Aorta (tissue), 5 donors: ENCODE results near the gene RAVER2. TPM values are rescaled to one million over a fixed set of nuclear protein-coding genes. Genes with fewer than 3 reads are reported as not detected.
A peak's percentile ranks its signal among the peaks of the same experiment; 100 is the strongest.

ENCODE experiments used
- ATAC-seq: fragments of 200-7000 bp; cut with Tn5 transposase; one replicate; pipeline ENCODE4 v1.9.1; 2022; ENCODE audit warnings: moderate library complexity; ENCODE audit not compliant: low FRiP score
- DNase-seq, 2 donors: peaks; one replicate each; pipeline ENCODE4 v3.0.0-alpha.2; 2020
- H3K27ac ChIP-seq, 2 donors: one replicate each; pipeline ENCODE4 v1.5.1; 2013; ENCODE audit warnings: low read length in 2 of 2, mild to moderate bottlenecking in 2 of 2, moderate library complexity in 2 of 2, control low read depth in 1 of 2, inconsistent platforms in 1 of 2, low read depth in 1 of 2
- H3K27me3 ChIP-seq, 2 donors: one replicate each; pipeline ENCODE4 v1.6.1; 2013; ENCODE audit warnings: control low read depth in 1 of 2, low read length in 1 of 2, mild to moderate bottlenecking in 1 of 2, moderate library complexity in 1 of 2; ENCODE audit not compliant: insufficient read depth in 2 of 2, control insufficient read depth in 1 of 2
- H3K36me3 ChIP-seq, 2 donors: one replicate each; pipeline ENCODE4 v1.6.1; 2013; ENCODE audit warnings: control low read depth in 1 of 2, low read length in 1 of 2, mild to moderate bottlenecking in 1 of 2; ENCODE audit not compliant: insufficient read depth in 2 of 2, control insufficient read depth in 1 of 2
- H3K4me1 ChIP-seq, 2 donors: one replicate each; pipeline ENCODE4 v1.6.1; 2013; ENCODE audit warnings: low read length in 2 of 2, control low read depth in 1 of 2, mild to moderate bottlenecking in 1 of 2, moderate library complexity in 1 of 2; ENCODE audit not compliant: insufficient read depth in 2 of 2, control insufficient read depth in 1 of 2
- H3K4me3 ChIP-seq, 2 donors: one replicate each; pipeline ENCODE4 v1.5.1; 2013; ENCODE audit warnings: low read length in 2 of 2, control low read depth in 1 of 2, mild to moderate bottlenecking in 1 of 2
- H3K9me3 ChIP-seq: one replicate; pipeline ENCODE4 v1.6.1; 2013; ENCODE audit warnings: mild to moderate bottlenecking, low read length; ENCODE audit not compliant: control insufficient read depth
- whole genome bisulfite sequencing, 2 donors: extraction: QIAGEN DNeasy Blood & Tissue Kit; methylation state at CpG; one replicate each; pipeline ENCODE4 v1.1.7; 2013; 5-methylcytosine and 5-hydroxymethylcytosine counted together
- intact Hi-C, 2 donors: fragments of 100-400 bp; cut with DNase I; formaldehyde crosslinking; loops; one replicate each; pipeline versions ENCODE4 v1.14.2 to v1.15.0; 2022
- polyA plus RNA-seq, 2 donors: library from polyadenylated mRNA; stranded (reverse); fragments of 200-250 nt; gene quantifications; one replicate each; pipeline ENCODE4 v1.2.3, GENCODE V29; 2013
- total RNA-seq, 2 donors: library from RNA; stranded (reverse); fragmentation: NEBNext Ultra II Directional; extraction: Animal tissue kit (Norgen Biotek cat#: 25700); gene quantifications; one replicate each; pipeline ENCODE4 v1.2.1, GENCODE V29; 2021
- donor health status: healthy with polysubstance abuse.
- donor health status: Bipolar disorder and iron deficiency.
- donor health status: DM: no; HTN: no; CAD: no.
- donor health status: DM: no; HTN: no; CAD: no.
- donor health status: DM: yes; HTN: yes; CAD: no.

RAVER2 gene
- total and polyA plus RNA-seq, 4 donors, result 8.1 to 22.5 (median 17.5) TPM

DNA sequence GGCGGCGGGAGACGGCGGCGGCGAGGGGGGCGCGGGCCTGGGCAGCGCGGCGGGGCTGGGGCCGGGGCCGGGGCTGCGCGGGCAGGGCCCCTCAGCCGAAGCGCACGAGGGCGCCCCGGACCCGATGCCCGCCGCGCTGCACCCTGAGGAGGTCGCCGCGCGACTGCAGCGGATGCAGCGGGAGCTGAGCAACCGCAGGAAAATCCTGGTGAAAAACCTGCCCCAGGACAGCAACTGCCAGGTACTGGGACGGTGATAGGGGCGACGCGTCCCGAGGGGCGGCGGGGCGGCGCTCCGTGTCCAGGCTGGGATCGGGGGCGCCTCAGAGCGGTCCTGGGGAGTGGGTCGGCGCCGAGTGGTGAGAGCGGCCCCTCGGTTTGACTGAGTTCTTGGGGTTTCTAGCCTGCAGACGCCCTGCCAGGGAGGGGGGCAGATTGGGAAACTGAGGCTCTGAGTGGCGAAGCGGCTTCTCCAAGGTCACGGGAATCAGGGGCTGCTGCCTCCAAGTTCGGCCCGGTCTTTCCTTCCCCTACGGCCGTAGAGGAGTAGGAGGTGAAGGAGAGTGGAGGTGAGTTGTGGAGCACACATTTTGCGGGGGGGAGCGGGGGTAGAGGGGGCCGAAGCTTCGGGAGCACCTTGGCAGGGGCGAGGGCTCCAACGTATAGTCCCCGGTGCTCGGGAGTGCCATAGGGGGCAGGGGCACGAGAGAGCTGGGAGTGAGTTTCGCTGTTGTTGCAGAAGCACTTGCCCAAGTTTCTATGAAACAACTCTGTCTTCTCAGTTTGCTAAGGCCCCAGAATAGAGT is 508 bp downstream of the RAVER2 start:
- intact Hi-C loops, result loop anchor here (5.0 to 10.0 kb wide), 4 partner anchors 53 to 82 kb away; no protein-coding TSS in a partner anchor
- peaks cover 0 to 9% of the 10 kb centered on the region in 2 donors for H3K4me1 ChIP-seq

DNA sequence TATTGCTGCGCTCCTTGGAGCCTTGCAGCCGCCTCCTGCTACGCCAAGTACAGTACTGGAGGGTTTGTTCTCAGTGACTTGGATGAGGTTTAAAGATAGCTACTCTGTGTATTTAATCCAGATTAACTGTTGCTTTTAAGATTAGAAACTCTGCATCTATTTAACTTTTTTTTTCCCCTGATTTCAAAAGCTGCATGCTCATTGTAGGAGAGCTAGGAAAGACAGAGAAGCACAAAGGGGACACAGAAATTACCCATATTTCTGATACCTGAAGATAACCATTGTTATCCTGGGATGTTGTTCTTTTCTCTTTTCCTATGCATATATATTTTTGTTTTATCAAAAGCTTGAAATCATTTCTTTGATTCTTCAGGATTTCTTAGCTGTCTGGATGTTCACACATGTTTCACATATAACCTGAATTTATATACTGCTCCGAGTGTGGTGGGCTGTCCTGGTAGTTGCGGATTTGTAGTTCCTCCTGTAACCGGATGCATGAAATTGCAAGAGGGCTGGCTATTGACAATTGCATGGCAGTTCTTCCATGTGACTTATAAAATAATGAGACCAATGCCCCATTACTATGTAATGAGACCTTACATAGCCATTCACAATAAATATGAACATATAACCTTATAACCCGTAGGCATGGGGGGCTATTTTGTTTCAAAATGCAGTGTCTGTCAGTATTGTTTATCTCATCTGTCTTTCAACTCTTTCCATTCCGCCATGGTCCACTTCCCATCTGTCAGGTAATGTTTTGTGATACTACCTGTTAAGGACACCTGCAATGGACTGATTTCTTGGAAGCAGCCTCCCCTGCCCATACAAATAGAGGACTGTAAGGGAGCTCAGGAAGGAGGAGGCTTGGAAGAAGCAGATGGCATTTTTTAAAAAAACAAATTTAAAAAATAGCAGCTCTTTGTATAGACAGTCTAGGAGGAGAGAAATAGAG is 1.4 kb downstream of the RAVER2 start:
- Histone ChIP-seq H3K27me3 (no peaks in the 10 kb centered on the region), H3K4me1 (peaks cover 0 to 9% of the 10 kb centered on the region in 2 donors), H3K4me3 (peak overlapping the region; percentile 4 to 89), H3K9me3 (no peaks in the 10 kb centered on the region), H3K27ac (peak overlapping the region in 1 of 2 donors; percentile 50), H3K36me3 (no peaks in the 10 kb centered on the region)
- intact Hi-C loops, result loop anchor here (5.0 to 10.0 kb wide), 4 partner anchors 54 to 81 kb away; no protein-coding TSS in a partner anchor
- DNase-seq (no peak), ATAC-seq (peak; percentile 86)
- WGBS, 2 donors, result 30 to 35% methylated on average over 8 of the region's 8 CpGs

More for the DNA sequence above, 508 bp downstream of the RAVER2 start:
- ATAC-seq (peak; percentile 71), DNase-seq (peak; percentile 51 to 79)
- peak overlapping the region; percentile 50 to 54 for H3K27ac ChIP-seq
- no peaks in the 10 kb centered on the region for H3K9me3 ChIP-seq
- no peaks in the 10 kb centered on the region for H3K36me3 ChIP-seq
- peak overlapping the region; percentile 87 to 89 for H3K4me3 ChIP-seq
- WGBS, 2 donors, result 0 to 1% methylated on average over 50 to 67 of the region's 67 CpGs
- no peaks in the 10 kb centered on the region for H3K27me3 ChIP-seq

DNA sequence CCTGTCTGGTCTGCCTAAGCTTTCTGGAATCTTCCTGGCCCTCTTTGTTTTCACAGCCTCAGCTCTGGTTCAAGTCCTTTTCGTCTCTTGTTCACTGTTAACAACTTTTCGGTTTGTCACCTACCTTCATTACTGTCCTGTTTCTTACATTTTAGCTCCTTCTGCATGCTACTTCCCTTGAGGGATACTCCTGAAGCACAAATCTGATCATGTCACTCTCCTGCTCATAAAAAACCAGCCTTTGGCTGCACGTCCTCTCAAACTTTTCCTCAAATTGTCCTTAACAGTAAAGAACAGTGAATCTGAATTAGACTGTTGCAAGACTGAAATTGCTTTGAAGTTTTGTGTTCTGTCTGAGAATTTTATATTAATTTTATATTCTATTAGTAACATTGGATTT is 3.3 kb downstream of the RAVER2 start:
- intact Hi-C loops, result loop anchor here (5.0 to 10.0 kb wide), 4 partner anchors 56 to 79 kb away; no protein-coding TSS in a partner anchor
- 23 to 30% methylated on average over 3 of the region's 3 CpGs for WGBS, 2 donors

DNA sequence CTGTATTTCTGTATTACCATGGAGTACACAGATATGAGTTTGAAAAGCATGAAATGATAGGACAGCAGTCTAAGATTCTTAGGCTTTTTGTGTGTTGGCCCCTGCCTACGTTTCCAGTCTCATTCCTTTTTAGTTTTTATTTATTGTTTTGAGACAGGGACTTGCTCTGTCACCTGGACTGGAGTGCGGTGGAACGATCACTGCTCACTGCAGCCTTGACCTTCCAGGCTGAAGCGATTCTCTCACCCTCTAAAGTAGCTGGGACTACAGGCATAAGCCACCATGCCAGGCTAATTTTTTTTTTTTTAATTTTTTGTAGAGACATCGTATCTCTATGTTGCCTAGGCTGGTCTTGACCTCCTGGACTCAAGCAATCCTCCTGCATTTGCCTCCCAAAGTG is 3.8 kb downstream of the RAVER2 start:
- H3K4me1 ChIP-seq, result peaks cover 0 to 9% of the 10 kb centered on the region in 2 donors
- H3K27ac ChIP-seq, result no peak overlapping the region
- H3K9me3 ChIP-seq, result no peaks in the 10 kb centered on the region
- no peak overlapping the region for H3K4me3 ChIP-seq
- intact Hi-C loops, result loop anchor here (5.0 to 10.0 kb wide), 4 partner anchors 56 to 79 kb away; no protein-coding TSS in a partner anchor
- H3K27me3 ChIP-seq, result no peaks in the 10 kb centered on the region
- 73 to 75% methylated on average over 5 of the region's 5 CpGs for WGBS, 2 donors
- H3K36me3 ChIP-seq, result no peaks in the 10 kb centered on the region
- no peak for ATAC-seq
- DNase-seq, result no peak

More for the DNA sequence above, 3.3 kb downstream of the RAVER2 start:
- H3K4me1 ChIP-seq, result peaks cover 0 to 9% of the 10 kb centered on the region in 2 donors
- DNase-seq (no peak), ATAC-seq (no peak)
- H3K27ac ChIP-seq, result no peak overlapping the region
- no peaks in the 10 kb centered on the region for H3K27me3 ChIP-seq
- no peaks in the 10 kb centered on the region for H3K36me3 ChIP-seq
- no peaks in the 10 kb centered on the region for H3K9me3 ChIP-seq
- H3K4me3 ChIP-seq, result no peak overlapping the region

DNA sequence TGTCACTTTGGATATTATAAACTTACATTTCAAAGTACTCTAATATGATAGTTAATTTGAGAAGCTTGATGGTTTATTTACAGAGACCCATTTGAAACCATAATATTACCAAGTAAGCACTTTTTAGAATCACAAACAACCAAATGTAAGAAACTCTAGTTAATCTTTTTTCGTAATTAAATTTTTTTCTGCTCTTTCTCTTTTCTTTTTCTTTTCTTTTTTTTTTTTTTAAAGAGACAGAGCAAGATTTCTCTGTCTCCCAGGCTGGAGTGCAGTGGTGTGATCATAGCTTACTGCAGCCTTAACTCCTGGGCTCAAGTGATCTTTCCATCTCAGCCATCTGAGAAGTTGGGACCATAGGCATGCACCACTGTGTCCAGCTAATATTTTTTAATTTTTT is 5.2 kb downstream of the RAVER2 start:
- no peaks in the 10 kb centered on the region for H3K27me3 ChIP-seq
- DNase-seq, result no peak
- H3K27ac ChIP-seq, result no peak overlapping the region
- no peaks in the 10 kb centered on the region for H3K9me3 ChIP-seq
- intact Hi-C loops, result no loop called here
- no peaks in the 10 kb centered on the region for H3K36me3 ChIP-seq
- H3K4me3 ChIP-seq, result no peak overlapping the region
- WGBS, 2 donors, result 43 to 56% methylated on average over 1 of the region's 1 CpG
- no peak for ATAC-seq
- peaks cover 0 to 9% of the 10 kb centered on the region in 2 donors for H3K4me1 ChIP-seq

DNA sequence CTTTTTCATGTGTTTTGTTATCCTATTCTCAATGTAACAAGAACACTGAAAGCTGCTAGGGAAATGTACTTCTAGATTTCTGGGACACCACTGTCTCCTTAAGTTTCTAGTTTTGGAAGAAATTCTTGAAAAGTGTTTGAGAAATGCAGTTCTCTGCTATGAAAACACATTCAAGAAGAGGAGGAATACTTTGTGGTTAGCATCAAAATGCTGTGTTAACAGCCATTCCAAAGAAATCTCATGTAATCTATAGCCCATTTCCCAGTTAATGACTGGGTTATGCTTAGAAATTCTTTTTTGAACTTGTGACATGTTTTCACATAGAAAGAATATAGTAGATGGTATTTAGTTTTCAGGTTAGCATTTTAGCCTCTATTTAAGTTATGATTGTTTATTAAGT is 6.0 kb downstream of the RAVER2 start:
- intact Hi-C loops, result no loop called here
- Histone ChIP-seq H3K27me3 (no peaks in the 10 kb centered on the region), H3K36me3 (no peaks in the 10 kb centered on the region), H3K4me3 (no peak overlapping the region), H3K9me3 (no peaks in the 10 kb centered on the region), H3K27ac (no peak overlapping the region), H3K4me1 (peaks cover 1 to 9% of the 10 kb centered on the region in 2 donors)
- ATAC-seq, result no peak
- DNase-seq, result no peak

DNA sequence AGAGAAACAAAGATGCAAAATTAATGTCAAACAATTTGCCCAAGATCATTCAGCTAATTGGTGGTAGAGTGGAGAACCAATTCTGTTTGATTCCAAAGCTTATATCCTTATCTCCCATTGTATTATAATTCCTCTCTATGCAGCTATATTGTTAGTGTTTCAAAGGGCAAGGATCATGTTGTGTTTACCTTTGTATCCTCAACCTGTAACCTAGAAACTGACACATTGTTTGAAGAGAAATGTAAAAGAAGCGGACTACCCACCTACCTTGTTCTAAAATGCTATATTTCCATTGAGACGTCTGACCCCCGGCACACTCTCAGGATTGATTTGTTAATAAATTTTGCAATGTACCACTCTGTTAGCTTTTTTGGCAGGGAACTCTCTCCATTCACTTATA is 9.3 kb downstream of the RAVER2 start:
- peaks cover 3 to 7% of the 10 kb centered on the region in 2 donors for H3K4me1 ChIP-seq
- intact Hi-C loops, result no loop called here
- no peak for DNase-seq
- no peak overlapping the region for H3K27ac ChIP-seq
- ATAC-seq, result no peak
- H3K27me3 ChIP-seq, result no peaks in the 10 kb centered on the region
- no peak overlapping the region for H3K4me3 ChIP-seq
- no peaks in the 10 kb centered on the region for H3K9me3 ChIP-seq
- WGBS, 2 donors, result 94 to 96% methylated on average over 3 of the region's 3 CpGs
- H3K36me3 ChIP-seq, result no peaks in the 10 kb centered on the region

DNA sequence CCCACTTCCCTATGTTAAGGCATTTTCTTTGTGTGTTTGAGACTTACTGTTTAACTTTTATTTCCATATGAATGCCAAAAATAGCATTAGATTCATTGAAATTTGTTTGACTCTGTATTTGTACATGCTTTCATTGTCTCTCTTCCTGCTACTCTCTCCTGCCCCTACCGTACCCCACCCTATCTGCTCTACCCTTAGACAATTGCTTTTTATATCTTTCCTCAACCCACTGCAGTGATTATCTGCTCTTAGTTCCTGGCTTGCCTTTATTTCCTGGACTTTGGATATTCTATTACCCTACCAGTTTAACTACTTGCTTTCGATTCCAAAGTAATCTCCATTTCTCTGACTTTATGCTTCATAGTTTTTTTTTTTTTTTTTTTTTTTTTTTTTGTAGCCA is 10.5 kb downstream of the RAVER2 start:
- DNase-seq (no peak), ATAC-seq (no peak)
- no peak overlapping the region for H3K4me3 ChIP-seq
- H3K4me1 ChIP-seq, result peaks cover 3 to 13% of the 10 kb centered on the region in 2 donors
- no peaks in the 10 kb centered on the region for H3K27me3 ChIP-seq
- intact Hi-C loops, result no loop called here
- 13 to 15% methylated on average over 2 of the region's 2 CpGs for WGBS, 2 donors
- H3K9me3 ChIP-seq, result no peaks in the 10 kb centered on the region
- no peaks in the 10 kb centered on the region for H3K36me3 ChIP-seq
- no peak overlapping the region for H3K27ac ChIP-seq
